Measurements from ENCODE around the gene ZNF394.
"Not testable (repeated sequence)": the region's sequence is repeated elsewhere in the genome, so short reads cannot be mapped to it uniquely, and the experiment has no call there.

The ZNF394 gene

DNA sequence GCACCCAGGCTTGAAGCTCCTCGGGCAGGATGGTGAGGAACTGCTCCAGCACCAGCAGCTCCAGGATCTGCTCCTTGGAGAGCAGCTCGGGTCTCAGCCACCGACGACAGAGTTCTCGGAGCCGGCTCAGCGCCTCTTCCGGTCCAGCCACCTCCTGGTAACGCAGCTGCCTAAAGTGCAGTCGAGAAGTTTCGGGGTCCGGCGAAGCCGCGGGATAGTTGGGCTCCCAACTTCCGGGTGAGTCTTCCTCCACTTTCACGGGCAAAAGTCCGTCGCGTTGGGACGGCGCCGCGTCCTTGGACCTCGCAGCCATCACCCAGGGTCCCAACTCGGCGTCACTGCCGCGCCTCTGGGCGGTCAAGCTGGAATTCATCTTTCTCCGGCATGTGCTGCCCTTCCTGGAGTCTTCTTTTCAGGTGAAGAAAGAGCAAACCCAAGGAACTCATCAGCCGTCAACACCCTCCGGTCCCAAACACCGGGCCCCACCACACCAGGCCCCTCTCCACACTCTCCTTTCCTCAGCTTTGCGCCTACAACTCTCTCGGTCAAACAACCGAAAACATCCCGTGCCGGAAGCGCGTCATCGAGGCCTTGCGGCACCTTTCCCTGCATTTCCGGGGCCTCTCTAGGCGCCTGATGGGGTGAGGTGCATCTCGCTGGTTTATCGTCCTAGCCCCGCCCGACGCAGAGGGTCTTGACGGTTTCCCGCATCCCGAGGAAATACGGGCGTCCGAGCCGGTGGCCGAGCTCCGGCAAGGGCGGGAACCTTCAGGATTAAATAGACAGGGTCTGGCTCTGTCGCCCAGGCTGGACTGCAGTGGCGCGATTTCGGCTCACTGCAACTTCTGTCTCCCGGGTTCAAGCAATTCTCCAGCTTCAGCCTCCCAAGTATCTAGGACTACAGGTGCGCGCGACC, at the start of gene ZNF394:
Gene ZNF394, minus strand, starts transcription at position 561 of the 916 bp plus-strand sequence. Its CDS starts 188 bp downstream, at position 373.
- DNase-seq, result peak; percentile 89

DNA sequence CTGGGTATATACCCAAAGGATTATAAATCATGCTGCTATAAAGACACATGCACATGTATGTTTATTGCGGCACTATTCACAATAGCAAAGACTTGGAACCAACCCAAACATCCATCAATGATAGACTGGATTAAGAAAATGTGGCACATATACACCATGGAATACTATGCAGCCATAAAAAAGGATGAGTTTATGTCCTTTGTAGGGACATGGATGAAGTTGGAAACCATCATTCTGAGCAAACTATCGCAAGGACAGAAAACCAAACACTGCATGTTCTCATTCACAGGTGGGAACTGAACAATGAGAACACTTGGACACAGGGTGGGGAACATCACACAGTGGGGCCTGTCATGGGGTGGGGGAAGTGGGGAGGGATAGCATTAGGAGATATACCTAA, 49.5 kb upstream of the ZNF394 start:
- not testable (repeated sequence) for DNase-seq

DNA sequence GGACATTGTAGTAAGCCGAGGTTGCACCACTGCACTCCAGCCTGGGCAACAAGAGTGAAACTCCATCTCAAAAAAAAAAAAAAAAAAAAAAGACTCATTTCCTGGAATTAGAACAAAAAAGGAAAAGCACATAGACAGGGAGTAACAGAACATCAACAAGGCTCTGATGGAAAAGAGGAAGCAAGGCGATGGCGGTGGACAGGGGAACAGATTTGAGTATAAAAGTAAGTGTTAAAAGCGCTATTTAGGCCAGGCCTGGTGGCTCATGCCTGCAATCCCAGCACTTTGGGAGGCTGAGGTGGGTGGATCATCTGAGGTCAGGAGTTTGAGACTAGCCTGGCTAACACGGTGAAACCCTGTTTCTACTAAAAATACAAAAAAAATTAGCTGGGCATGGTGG, 45.2 kb upstream of the ZNF394 start:
- DNase-seq, result not testable (repeated sequence)

DNA sequence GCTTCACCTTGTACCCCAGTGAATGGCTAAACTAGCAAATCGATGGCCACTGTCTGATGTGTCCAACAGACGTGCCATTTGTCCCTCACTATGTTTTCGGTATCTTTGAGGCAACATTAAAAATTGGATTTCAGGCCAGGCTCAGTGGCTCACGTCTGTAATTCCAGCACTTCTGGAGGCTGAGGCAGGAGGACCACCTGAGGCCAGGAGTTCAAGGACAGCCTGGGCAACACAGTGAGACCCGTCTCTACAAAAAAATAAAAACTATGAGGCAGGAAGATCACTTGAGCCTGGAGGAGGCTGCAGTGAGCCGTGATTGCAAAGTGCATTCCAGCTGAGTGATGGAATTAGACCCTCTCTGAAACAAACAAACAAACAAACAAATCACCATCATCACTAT, 43.8 kb upstream of the ZNF394 start:
- DNase-seq, result no peak

DNA sequence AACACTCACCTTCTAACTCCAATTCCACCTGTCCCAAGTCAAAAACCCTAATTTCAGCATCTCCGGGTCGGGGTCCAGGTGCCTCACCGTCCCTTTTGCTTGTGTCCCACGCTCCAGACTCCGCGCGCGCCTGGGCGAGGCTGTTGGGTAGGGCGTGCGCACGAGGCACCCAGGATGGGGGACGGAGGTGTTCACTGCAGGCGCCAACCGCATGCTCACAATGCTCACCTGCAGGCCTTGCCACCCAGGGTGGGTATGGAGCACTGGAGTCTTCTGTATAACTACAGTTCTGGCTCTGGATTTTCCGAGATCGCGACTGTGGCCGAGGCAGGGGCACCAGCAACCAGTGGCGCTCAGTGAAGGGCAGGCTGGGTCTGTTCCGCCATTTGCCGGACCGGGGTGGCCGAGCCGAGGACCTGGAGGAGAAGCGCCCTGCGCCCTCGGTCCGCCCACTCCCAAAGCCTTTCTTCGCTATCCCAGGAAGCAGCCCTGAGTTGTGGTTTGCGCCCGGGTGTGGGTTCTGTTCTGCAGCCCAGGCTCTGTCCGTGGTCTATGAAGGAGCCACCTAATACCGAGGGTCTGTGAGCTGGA, 43.1 kb upstream of the ZNF394 start:
- DNase-seq, result no peak

DNA sequence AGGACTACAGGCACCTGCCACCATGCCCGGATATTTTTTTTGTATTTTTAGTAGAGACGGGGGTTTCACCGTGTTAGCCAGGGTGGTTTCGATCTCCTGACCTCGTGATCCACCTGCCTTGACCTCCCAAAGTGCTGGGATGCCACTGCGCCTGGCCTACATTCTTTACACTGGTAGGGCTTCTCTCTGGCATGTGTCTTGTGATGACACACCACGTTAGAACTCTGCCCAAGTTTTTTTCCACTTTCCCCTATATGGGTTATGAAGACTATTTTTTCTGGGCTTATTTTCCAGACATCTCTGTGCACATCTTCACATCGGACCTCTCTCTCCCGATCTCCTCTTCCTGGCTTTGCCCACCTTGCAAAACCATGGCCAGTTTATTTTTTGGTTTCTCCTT, 41.1 kb upstream of the ZNF394 start:
- DNase-seq, result no peak

DNA sequence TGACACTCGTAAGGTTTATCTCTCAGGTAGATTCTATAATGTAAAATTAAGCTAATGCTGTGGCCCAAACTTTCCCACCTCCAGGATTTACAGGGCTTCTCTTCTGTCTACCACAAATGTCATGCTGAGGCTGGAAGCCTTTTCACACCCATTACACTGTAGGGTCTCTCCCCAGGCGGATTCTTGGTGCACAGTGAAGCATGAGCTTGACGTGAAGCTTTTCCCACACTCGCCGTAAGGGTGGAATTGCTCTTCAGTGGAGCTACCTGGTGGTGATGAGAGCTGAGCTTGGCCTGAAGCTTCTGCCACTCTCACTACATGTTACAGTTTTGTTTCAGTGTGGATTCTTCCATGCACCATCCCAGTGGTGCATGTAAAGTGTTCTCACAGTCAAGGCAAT, 40.5 kb upstream of the ZNF394 start:
- no peak for DNase-seq

DNA sequence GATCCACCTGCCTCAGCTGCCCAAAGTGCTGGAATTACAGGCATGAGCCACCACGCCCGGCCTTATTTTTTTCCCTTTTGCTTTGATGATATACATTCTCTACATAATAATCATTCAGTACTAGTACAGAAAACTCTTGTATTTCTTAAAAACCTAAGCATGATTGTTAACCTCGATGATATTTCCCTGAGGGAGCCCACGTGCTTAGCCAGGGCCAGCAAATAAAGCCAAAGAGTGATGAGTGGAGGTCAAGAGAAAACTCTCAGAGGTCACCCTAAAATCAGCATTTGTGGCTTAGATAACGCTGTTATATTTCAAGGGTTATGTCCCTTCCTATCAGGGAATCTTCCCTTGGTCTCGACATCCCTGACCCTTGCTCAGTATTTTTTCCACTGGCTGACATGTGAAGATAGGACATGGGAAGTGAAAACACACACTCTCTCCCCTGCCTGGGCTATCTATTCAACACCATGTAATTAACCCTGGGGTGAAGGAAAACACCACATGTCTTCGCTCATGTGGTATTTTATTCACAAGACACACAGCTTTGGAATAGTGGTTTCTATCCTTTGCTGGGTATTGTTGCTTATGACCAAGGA, 39.2 kb upstream of the ZNF394 start:
- no peak for DNase-seq

DNA sequence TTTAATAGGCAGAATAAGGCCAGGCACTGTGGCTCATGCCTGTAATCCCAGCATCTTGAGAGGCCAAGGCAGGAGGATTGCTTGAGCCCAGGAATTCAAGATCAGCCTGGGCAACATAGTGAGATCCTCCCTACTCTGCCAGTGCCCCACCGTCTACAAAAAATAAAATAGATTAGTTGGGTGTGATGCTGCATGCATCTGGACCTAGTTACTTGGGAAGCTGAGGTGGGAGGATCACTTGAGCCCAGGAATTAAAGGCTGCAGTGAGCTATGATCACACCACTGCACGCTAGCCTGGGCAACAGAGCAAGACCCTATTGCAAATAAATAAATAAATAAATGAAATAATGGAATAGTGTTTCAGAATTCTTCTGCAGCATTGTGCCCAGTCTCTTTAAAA, 35.6 kb upstream of the ZNF394 start:
- no peak for DNase-seq

DNA sequence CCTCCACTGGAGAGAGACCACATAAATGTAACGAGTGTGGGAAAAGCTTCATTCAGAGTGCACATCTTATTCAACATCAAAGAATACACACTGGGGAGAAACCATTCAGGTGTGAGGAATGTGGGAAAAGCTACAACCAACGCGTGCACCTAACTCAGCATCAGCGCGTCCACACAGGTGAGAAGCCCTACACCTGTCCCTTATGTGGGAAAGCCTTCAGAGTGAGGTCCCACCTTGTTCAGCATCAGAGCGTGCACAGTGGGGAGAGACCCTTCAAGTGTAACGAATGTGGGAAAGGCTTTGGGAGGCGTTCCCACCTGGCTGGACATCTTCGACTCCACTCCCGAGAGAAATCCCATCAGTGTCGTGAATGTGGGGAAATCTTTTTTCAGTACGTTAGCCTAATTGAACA, 31.3 kb upstream of the ZNF394 start:
- DNase-seq, result no peak

DNA sequence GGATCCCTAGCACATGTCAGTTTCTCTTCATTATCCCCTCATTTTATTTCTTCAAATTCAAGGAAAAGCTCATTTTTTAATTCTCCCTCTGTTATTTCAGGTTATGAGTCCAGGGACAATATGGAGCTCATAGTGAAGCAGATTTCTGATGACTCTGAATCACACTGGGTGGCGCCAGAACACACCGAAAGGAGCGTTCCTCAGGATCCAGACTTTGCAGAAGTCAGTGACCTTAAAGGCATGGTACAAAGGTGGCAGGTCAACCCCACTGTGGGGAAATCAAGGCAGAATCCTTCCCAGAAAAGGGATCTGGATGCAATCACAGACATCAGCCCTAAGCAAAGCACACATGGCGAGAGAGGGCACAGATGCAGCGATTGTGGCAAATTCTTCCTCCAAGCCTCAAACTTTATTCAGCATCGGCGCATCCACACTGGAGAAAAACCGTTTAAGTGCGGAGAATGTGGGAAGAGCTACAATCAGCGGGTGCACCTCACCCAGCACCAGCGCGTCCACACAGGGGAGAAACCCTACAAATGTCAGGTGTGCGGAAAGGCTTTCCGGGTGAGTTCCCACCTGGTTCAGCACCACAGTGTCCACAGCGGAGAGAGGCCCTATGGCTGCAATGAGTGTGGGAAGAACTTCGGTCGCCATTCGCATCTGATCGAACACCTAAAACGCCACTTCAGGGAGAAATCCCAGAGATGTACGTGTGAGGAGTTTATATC, 25.8 kb upstream of the ZNF394 start:
- DNase-seq, result no peak

DNA sequence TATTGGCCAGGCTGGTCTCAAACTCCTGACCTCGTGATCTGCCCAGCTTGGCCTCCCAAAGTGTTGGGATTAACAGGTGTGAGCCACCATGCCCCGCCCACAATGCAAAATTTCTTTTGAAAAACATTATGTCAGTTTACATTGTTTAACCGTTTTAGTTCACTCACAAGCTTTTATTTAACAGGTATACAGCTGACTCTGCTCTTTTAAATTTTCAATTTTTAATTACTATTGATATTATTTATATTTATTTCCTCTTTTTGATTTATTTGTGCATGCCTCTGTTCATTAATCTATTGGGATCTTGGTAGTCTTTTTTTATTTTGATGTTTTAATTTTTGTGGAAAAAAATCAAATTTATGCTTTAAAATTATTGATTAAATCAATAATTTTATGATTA, 21.3 kb upstream of the ZNF394 start:
- DNase-seq, result no peak

DNA sequence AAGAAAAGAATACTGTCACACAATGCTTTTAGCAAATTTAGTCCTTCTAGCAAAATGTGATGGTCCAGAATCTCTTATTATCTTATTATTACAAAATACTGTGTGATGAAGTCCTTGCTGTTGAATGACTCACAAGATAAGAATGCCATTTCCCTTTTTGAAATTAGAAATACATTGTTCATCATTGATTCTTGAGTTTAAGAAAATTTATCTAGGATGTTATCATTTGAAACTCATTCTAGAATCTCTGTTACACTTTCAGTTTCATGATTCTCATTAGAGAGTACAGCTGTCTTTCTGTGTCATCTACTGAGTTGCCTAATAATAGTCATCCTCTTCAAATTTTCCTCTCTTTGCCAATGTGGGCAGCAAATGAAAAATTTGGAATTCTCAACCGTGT, 14.0 kb upstream of the ZNF394 start:
- no peak for DNase-seq

DNA sequence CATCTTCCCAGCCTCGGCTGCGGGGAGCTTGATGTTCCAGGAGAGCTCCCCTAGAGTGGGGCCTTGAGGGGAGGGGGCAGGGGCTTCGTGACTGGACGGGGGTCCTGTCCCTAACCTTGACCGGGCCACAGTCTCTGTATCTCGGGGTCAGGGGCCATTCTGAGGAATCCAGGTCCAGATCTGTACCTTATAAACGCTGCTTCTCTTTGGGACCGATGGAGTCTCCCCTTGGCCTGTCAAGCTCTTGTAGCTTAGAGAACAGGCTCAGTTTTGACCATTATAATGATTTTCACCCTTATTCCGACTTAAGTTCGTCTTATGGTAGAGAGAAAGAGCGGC, 5.2 kb upstream of the ZNF394 start:
- no peak for DNase-seq

DNA sequence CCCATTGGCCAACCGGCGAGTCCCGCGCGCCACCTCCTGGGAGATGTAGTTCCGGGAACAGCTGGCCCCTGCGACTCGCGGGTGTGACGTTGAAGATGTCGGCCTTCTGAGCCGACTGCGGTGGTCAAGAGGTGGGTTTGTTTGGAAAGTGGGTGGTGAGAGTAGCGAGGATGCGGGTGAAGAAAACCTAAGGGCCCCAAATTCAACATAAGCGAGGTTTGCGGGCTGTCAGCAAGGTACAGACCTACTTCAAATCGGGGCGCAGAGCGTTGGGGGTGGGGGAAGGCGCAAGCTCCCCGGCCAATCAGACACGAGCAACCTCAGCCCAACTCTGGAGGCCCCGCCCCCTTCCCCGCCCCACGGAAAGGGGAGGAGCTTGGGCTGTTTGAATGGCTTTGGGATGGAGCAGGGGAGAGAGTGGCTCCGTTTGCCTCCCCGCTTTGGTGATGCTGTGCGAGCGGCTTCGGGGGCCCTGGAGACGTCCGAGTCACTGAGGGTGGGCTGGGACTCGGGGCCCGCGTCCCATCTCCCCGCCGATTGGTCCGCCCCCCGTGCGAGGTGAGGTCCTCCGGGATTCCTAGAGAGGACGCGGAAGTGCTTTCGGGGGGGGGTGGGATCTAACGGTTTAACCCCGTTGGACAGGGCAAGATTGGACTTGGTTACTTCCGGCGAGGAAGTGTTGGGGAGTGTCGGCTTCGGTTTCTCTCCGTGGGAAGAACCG, 4.7 kb upstream of the ZNF394 start, which contains the start of gene ZKSCAN5:
Gene ZKSCAN5, plus strand, starts transcription at position 60 of the 721 bp plus-strand sequence. CDS start 1,383 bp downstream, outside the sequence.
- peak; percentile 98 for DNase-seq

DNA sequence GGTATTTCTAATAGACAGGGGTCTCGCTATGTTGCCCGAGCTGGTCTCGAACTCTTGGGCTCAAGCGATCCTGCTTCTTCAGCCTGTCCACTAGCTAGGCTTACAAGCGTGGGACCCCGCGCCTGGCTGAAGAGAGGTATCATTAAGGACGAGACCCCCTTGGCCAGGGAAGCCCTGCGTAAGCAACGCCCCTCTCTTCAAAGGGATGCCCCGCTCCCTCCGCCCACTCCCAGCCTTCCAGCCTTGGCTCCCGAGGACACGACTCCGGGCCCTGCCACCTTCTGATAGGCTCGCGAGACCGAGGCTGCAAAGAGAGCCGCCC, 4.2 kb upstream of the ZNF394 start:
- no peak for DNase-seq

DNA sequence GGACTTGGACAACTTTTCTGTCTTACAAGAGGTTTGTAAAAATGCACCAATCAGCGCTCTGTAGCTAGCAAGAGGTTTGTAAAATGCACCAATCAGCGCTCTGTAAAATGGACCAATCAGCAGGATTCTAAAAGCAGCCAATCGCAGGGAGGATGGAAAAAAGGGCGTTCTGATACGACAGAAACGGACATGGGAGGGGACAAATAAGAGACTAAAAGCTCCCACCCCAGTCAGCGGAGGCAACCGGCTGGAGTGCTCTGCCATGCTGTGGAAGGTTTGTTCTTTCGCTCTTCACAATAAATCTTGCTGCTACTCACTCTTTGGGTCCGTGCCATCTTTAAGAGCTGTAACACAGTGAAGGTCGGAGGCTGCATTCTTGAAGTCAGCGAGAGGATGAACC, 1.2 kb upstream of the ZNF394 start:
- DNase-seq, result peak; percentile 22

DNA sequence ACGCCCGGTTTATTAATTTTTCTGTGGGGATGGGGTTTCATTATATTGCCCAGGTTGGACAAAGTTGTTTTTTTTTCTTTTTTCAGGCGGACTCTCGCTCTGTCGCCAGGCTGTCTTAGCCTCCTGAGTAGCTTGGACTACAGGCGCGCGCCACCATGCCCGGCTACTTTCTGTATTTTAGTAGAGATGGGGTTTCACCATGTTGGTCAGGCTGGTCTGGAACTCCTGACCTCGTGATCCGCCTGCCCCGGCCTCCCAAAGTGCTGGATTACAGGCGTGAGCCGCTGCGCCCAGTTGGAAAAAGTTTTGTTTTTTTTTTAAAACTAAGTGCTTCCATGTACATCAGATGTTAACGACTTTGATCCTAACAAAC, 542 bp upstream of the ZNF394 start:
- no peak for DNase-seq

DNA sequence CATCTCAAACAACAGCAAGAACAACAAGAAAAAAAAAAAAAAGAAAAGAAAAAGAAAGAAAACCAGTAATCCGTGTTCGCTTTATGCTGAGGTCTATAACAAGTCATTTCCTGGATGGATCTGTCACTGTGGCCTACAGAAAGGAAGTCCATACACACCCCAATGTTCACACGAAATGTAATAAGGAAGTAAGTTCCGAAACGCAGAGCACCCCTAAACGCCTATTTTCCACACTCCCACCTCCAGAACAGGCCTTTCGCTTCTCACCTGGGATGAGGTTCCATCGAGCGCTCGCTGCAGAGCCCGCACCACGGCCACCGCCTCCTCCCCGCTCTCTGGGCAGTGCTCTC, 735 bp downstream of the ZNF394 start:
- DNase-seq, result no peak

DNA sequence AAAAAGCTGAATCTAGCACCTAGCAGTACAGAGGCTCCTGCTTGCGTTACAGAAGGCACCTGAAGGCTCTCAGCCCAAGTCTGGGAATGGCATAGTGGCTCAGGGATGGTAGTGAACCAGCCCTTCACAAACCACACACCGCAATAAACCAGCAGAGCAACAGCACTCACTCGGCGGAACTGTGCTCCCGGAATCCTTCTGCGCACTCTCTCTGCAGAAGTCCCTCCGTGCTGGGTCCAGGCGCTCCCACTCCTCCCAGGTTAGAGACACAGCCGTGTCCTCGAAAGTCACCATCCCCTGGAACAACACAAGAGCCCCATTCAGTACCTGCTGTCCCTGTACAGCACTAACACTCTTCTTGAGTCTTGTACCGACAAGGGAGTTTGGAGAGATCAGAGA, 1.5 kb downstream of the ZNF394 start:
- no peak for DNase-seq

DNA sequence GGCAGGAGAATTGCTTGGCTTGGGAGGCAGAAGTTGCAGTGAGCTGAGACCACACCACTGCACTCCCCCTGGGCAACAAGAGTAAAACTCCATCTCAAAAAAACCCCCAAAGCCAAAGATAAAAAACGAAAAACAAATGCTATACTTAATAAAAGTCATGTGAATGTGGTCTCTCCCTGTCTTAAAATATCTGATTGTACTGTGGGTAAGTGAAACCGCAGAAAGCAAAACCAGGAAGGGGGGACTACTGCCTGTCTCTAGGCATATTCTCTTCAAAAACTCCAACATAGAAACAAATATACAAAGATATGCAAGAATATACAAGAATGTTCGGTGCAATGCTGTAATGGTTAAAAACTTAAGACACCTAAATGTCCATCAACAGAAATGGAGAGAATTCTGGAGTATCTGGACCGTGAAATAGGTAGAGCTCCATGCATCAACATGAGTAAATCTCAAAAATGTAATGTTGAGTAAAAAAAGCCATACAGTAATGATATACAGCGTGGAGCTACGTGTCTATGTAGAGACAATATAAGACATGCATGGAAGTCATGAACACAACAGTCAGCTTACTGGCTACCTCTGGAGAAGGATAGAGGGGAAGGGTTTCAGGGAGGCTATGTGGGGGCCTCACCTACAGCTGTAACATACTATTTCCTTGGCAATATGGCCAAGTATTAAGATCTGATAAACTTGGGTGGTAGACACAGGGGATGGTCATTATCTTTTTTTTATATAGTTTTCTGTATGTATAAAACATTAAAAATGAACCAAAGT, 2.1 kb downstream of the ZNF394 start:
- no peak for DNase-seq

DNA sequence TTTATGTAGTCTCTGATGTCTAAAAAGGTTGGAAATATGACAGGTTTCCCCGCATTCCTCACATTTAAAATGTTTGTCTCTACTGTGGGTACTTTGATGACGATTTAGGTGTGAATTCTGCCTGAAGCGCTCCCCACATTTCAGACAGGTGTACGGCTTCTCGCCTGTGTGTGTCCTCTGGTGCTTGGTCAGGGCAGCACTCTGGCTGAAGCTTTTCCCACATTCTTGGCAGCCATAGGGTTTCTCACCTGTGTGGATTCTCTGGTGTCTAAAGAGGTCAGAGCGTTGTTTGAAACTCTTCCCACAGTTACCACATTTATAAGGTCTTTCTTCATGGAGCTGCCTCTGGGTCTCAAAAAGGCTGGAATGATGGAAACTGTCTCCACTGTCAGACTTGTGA, 6.3 kb downstream of the ZNF394 start:
- no peak for DNase-seq
